ENCODE results near the gene KCNT2. TPM values are rescaled to one million over a fixed set of nuclear protein-coding genes. Genes with fewer than 3 reads are reported as not detected.
A peak's percentile ranks its signal among the peaks of the same experiment; 100 is the strongest.

KCNT2 gene
- total RNA-seq, 1 donor from 2014 or later, result 126 TPM

DNA sequence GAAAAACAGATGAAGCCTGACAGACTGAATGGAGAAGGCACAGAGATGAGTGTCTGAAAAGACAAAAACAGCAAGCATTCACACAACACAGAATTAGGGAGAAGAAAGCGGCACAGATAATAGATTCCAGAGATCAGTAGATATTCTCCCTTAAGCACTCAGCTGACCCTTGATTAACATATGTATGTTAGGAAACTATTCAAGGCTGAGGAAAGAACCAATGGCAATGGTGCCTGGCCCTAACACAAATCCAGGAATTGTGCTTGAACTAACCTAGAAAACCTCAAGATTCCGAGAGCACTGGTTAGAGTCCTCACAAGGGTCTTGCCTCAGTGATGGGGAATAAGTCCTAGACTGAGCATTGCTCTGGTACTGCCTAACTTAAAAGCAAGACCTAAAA is 30.9 kb downstream of the KCNT2 start:
- no peak for DNase-seq
- no peaks in the 10 kb centered on the region for H3K36me3 Mint-ChIP-seq (ENCODE audit: unreplicated experiment)
- H3K9me3 Mint-ChIP-seq (ENCODE audit: unreplicated experiment), result peaks cover 2% of the 10 kb centered on the region
- TF ChIP-seq, protein P1, sequence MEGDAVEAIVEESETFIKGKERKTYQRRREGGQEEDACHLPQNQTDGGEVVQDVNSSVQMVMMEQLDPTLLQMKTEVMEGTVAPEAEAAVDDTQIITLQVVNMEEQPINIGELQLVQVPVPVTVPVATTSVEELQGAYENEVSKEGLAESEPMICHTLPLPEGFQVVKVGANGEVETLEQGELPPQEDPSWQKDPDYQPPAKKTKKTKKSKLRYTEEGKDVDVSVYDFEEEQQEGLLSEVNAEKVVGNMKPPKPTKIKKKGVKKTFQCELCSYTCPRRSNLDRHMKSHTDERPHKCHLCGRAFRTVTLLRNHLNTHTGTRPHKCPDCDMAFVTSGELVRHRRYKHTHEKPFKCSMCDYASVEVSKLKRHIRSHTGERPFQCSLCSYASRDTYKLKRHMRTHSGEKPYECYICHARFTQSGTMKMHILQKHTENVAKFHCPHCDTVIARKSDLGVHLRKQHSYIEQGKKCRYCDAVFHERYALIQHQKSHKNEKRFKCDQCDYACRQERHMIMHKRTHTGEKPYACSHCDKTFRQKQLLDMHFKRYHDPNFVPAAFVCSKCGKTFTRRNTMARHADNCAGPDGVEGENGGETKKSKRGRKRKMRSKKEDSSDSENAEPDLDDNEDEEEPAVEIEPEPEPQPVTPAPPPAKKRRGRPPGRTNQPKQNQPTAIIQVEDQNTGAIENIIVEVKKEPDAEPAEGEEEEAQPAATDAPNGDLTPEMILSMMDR (IDR thresholded peaks at IDR 0.05; ENCODE audit: partially characterized antibody, unreplicated experiment), result no peak
- H3K4me1 Mint-ChIP-seq (ENCODE audit: low read depth, unreplicated experiment), result peaks cover 28% of the 10 kb centered on the region
- no peaks in the 10 kb centered on the region for H3K27me3 Mint-ChIP-seq (ENCODE audit: unreplicated experiment)
- peak overlapping the region; percentile 4 for H3K4me3 Mint-ChIP-seq (ENCODE audit: unreplicated experiment)
- H3K27ac Mint-ChIP-seq (ENCODE audit: unreplicated experiment), result peak overlapping the region; percentile 6

DNA sequence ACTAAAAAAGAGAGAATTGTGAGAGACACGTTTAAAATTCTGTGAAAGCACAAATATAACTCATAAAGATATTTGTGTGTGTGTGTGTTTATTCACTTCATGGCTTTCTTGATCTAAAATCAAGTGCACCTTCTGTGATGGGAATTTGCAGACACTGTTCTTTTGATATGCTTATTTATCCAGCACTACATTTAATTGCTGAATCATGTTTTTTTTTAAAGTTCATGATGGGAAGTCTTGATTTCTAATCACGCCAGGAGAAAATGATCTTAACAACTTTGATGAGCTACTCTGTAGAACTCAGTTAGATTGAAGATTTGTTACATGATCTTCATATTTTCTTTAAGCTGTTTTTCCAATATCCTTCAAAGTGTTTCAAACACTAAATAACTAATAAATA is 35.0 kb downstream of the KCNT2 start:
- H3K4me3 Mint-ChIP-seq (ENCODE audit: unreplicated experiment), result no peak overlapping the region
- TF ChIP-seq, protein P1 (IDR thresholded peaks at IDR 0.05; ENCODE audit: partially characterized antibody, unreplicated experiment), result no peak
- H3K27me3 Mint-ChIP-seq (ENCODE audit: unreplicated experiment), result no peaks in the 10 kb centered on the region
- H3K9me3 Mint-ChIP-seq (ENCODE audit: unreplicated experiment), result no peaks in the 10 kb centered on the region
- no peaks in the 10 kb centered on the region for H3K36me3 Mint-ChIP-seq (ENCODE audit: unreplicated experiment)
- no peak overlapping the region for H3K27ac Mint-ChIP-seq (ENCODE audit: unreplicated experiment)
- H3K4me1 Mint-ChIP-seq (ENCODE audit: low read depth, unreplicated experiment), result peaks cover 25% of the 10 kb centered on the region
- no peak for DNase-seq

DNA sequence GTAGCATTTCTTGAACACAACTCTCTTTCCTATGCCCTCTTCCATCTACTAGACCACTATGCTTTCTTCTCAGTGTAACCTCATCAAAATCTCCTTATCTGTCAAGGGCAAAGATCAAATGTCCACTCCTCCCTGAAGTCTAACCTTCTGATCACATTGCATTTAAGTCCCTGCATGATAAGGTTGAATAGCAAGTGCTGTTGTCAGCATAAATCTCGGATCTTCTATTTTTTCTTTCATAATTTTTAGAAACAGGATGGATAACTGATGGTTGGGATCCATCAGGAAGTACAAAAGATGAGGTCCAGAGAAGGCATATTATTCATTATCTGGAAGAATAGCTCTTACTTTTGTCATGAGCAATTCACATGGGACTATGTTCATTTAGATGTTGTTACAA is 41.0 kb downstream of the KCNT2 start:
- peaks cover 13% of the 10 kb centered on the region for H3K4me1 Mint-ChIP-seq (ENCODE audit: low read depth, unreplicated experiment)
- DNase-seq, result no peak
- peaks cover 38% of the 10 kb centered on the region for H3K36me3 Mint-ChIP-seq (ENCODE audit: unreplicated experiment)
- no peak overlapping the region for H3K27ac Mint-ChIP-seq (ENCODE audit: unreplicated experiment)
- H3K27me3 Mint-ChIP-seq (ENCODE audit: unreplicated experiment), result no peaks in the 10 kb centered on the region
- no peak overlapping the region for H3K4me3 Mint-ChIP-seq (ENCODE audit: unreplicated experiment)
- TF ChIP-seq, protein P1 (IDR thresholded peaks at IDR 0.05; ENCODE audit: partially characterized antibody, unreplicated experiment), result no peak
- H3K9me3 Mint-ChIP-seq (ENCODE audit: unreplicated experiment), result peaks cover 2% of the 10 kb centered on the region

DNA sequence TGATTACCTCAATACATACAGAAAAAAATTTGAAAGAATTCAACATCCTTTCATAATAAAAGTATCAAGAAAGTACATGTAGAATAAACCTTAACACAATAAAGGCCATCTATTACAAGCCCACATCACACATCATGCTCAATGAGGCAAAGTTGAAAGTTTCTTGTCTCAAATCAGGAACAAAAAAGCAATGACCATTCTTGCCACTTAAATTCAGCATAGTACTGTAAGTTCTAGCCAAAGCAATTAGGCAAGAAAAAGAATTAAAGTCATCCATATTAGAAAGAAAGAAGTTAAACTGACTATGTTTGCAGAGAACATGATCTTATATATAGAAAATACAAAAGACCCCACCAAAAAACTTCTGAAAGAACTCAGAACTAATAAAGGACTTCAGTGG is 44.5 kb downstream of the KCNT2 start:
- peaks cover 38% of the 10 kb centered on the region for H3K36me3 Mint-ChIP-seq (ENCODE audit: unreplicated experiment)
- TF ChIP-seq, protein P1 (IDR thresholded peaks at IDR 0.05; ENCODE audit: partially characterized antibody, unreplicated experiment), result no peak
- H3K9me3 Mint-ChIP-seq (ENCODE audit: unreplicated experiment), result peaks cover 2% of the 10 kb centered on the region

DNA sequence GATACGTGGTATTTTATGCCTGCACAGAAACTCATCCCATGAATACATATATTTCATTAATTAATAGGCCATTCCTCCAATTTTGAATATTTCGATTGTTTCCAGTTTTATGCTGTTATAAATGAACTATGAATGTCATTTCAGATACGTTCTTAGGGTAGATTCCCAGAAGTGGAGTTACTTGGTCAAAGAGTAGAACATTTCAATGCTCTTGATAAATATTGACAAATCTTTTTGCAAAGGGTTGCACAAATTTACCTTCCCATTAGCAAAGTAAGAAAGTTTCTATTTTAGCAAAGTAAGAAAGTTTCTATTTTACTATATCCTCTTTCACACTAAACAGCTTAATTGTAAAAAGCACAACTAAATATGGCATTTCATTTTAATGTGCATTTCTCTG is 48.9 kb downstream of the KCNT2 start:
- Mint-ChIP-seq H3K27ac (ENCODE audit: unreplicated experiment) (no peak overlapping the region), H3K4me1 (ENCODE audit: low read depth, unreplicated experiment) (peaks cover 13% of the 10 kb centered on the region), H3K36me3 (ENCODE audit: unreplicated experiment) (peaks cover 16% of the 10 kb centered on the region), H3K4me3 (ENCODE audit: unreplicated experiment) (no peak overlapping the region), H3K9me3 (ENCODE audit: unreplicated experiment) (peaks cover 3% of the 10 kb centered on the region), H3K27me3 (ENCODE audit: unreplicated experiment) (no peaks in the 10 kb centered on the region)
- TF ChIP-seq, protein P1 (IDR thresholded peaks at IDR 0.05; ENCODE audit: partially characterized antibody, unreplicated experiment), result no peak
- no peak for DNase-seq

More for the DNA sequence above, 44.5 kb downstream of the KCNT2 start:
- Mint-ChIP-seq H3K4me1 (ENCODE audit: low read depth, unreplicated experiment) (peaks cover 6% of the 10 kb centered on the region), H3K27ac (ENCODE audit: unreplicated experiment) (no peak overlapping the region), H3K4me3 (ENCODE audit: unreplicated experiment) (no peak overlapping the region), H3K27me3 (ENCODE audit: unreplicated experiment) (no peaks in the 10 kb centered on the region)
- no peak for DNase-seq
